Vagina (tissue), 2 donors: Measurements from ENCODE around the gene SRXN1.

Experiments
- POLR2A ChIP-seq, 2 donors: fragments of 450-650 bp; IDR thresholded peaks; one replicate each; pipeline ENCODE4 v1.6.1; 2017; ENCODE audit warnings: antibody characterized with exemption in 2 of 2, mild to moderate bottlenecking in 2 of 2, moderate library complexity in 2 of 2
- TF ChIP-seq, protein P1 (sequence below), 3 experiments: fragments of 450-650 bp in 2 of 3; fragments of 200-600 bp in 1 of 3; sonication (generic) in 1 of 3; IDR thresholded peaks; one replicate each; pipeline ENCODE4 v1.5.1; 2017 to 2019; ENCODE audit warnings: antibody characterized with exemption in 3 of 3, mild to moderate bottlenecking in 2 of 3, moderate library complexity in 2 of 3

DNA sequence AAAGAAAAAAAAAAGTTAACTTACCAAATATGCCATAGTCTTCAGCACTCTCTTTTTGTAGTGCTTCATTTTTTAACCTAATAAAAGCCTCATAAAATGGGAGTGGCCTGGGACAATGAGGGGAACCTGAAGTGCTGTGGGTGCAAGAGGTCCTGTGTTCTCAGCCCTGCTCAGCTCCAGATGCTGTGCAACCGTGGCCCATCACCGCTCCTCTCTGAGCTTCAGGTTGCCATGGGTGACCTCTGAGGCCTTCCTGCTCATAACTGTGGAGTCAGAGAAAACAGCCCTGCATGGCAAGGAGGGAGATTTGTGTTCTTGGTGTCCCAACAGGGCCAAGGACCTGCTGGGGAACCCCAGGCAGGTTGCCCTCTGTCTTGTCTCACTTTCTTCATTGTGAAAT, 52.9 kb downstream of the SRXN1 start:
- TF ChIP-seq, protein P1, sequence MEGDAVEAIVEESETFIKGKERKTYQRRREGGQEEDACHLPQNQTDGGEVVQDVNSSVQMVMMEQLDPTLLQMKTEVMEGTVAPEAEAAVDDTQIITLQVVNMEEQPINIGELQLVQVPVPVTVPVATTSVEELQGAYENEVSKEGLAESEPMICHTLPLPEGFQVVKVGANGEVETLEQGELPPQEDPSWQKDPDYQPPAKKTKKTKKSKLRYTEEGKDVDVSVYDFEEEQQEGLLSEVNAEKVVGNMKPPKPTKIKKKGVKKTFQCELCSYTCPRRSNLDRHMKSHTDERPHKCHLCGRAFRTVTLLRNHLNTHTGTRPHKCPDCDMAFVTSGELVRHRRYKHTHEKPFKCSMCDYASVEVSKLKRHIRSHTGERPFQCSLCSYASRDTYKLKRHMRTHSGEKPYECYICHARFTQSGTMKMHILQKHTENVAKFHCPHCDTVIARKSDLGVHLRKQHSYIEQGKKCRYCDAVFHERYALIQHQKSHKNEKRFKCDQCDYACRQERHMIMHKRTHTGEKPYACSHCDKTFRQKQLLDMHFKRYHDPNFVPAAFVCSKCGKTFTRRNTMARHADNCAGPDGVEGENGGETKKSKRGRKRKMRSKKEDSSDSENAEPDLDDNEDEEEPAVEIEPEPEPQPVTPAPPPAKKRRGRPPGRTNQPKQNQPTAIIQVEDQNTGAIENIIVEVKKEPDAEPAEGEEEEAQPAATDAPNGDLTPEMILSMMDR (IDR thresholded peaks at IDR 0.05), result no peak
- TF ChIP-seq POLR2A (IDR thresholded peaks at IDR 0.05), result no peak
